ENCODE results near the gene TRMU.

DNA sequence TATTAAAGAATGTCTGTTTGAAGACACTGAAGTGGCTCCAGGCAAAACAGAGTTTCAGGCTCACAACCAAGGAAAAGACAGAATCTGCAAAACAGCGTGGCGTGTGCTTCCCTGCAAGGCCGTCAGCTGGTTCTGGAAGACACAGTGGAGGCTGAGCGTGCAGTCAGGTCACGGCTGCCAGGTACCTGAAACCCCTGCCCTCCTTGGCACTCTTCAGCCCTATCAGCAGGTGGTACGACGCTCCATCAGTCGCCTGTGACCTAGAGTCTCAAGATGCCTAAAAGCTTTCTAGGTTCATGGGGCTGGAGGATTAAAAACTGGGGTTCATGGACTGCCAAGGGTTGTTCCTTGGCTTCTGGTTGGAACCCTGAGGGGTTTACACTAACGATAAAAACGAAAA, 65.9 kb downstream of the TRMU start:
- no peak for TF ChIP-seq POLR2A (IDR thresholded peaks at IDR 0.05)
- TF ChIP-seq CTCF (IDR thresholded peaks at IDR 0.05 in 8 of 11, conservative IDR thresholded peaks at IDR 0.05 in 3 of 11), result no peak
- TF ChIP-seq POLR2AphosphoS5 (IDR thresholded peaks at IDR 0.05), result no peak
